ENCODE results near the gene HERC2.
"Not testable (repeated sequence)": the region's sequence is repeated elsewhere in the genome, so short reads cannot be mapped to it uniquely, and the experiment has no call there.

Gene HERC2

GRCh38 chr15:28322129-28322588 lies at the start of gene HERC2:
Gene HERC2, minus strand, starts transcription at chr15:28322179. Its CDS starts 746 bp downstream, at chr15:28321433.
- in situ Hi-C loops (cut with HindIII; ENCODE audit: low sequenced_read_pairs); DNase-seq (ENCODE audit: low read depth, low spot score): not testable (repeated sequence)
- peak within 1 kb of the TSS; percentile 44 for H3K4me3 ChIP-seq (ENCODE audit: low read depth, low read length)

GRCh38 chr15:28365502-28365901 lies 43.5 kb upstream of the HERC2 start:
- DNase-seq (ENCODE audit: low read depth, low spot score); H3K4me3 ChIP-seq (ENCODE audit: low read depth, low read length); in situ Hi-C loops (cut with HindIII; ENCODE audit: low sequenced_read_pairs): not testable (repeated sequence)

DNA sequence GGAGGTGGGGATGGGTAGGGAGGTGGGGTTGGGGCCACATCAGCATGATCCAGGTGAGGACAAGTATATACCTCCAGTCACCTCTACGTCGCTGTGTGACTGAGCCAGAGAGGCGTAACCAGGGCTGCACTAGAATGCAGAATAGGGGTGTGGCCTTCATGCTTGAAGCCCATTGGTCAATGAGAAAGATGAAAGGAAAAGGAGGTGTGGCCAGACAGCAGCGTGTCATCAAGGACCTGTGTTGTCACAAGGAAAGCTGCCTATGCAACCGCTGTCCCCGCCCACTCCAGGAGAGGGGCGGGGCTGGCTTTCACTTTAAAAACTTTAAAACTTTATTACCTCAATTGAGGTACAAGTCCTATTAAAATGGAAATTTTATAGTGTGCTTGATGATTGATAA lies 36.0 kb upstream of the HERC2 start, which contains the start of gene GOLGA6L24:
Gene GOLGA6L24 (minus strand): TSS at position 101 of the 400 bp plus-strand sequence. CDS start 61 bp downstream, at position 40.
- DNase-seq (ENCODE audit: low read depth, low spot score); H3K4me3 ChIP-seq (ENCODE audit: low read depth, low read length); in situ Hi-C loops (cut with HindIII; ENCODE audit: low sequenced_read_pairs): not testable (repeated sequence)

GRCh38 chr15:28321358-28322078 lies 461 bp downstream of the HERC2 start:
- DNase-seq (ENCODE audit: low read depth, low spot score); in situ Hi-C loops (cut with HindIII; ENCODE audit: low sequenced_read_pairs): not testable (repeated sequence)
- peak overlapping the region; percentile 44 for H3K4me3 ChIP-seq (ENCODE audit: low read depth, low read length)

GRCh38 chr15:28319725-28320124 lies 2.3 kb downstream of the HERC2 start:
- DNase-seq (ENCODE audit: low read depth, low spot score); in situ Hi-C loops (cut with HindIII; ENCODE audit: low sequenced_read_pairs); H3K4me3 ChIP-seq (ENCODE audit: low read depth, low read length): not testable (repeated sequence)

DNA sequence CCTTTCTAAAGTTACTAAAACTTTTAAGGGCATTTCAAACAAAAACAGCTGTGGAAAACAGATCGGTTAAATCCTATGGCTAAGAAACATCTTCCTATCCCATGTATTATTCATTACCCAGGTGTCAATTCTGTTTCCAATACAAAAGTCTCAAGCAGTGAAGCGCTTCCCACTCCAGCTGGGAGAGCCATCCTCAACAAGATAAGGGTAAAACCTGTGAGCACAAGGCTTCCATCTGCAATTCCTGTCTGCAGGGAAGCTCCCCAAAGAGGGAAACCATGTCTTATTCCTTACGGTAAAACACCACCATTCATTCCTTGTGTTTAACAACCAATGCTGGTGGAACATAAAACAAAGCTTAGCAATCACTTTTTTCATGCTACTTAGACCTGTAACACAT lies 3.2 kb downstream of the HERC2 start:
- DNase-seq (ENCODE audit: low read depth, low spot score); in situ Hi-C loops (cut with HindIII; ENCODE audit: low sequenced_read_pairs); H3K4me3 ChIP-seq (ENCODE audit: low read depth, low read length): not testable (repeated sequence)

DNA sequence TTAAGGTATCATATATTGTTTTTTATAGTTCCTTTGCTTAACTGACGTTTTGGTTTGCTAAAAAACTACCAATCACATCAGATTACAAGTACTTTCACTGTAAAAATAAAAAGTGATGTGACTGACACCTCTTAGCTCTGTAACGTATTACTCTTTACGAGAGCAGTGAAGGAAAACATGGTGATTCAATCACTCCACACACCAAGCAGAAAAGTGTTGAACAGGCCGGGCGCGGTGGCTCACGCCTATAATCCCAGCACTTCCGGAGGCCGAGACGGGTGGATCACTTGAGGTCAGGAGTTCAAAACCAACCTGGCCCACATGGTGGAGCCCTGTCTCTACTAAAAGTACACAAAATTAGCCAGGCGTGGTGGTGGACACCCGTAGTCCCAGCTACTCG lies 3.9 kb downstream of the HERC2 start:
- DNase-seq (ENCODE audit: low read depth, low spot score); in situ Hi-C loops (cut with HindIII; ENCODE audit: low sequenced_read_pairs); H3K4me3 ChIP-seq (ENCODE audit: low read depth, low read length): not testable (repeated sequence)

GRCh38 chr15:28316958-28317357 lies 5.0 kb downstream of the HERC2 start:
- H3K4me3 ChIP-seq (ENCODE audit: low read depth, low read length); in situ Hi-C loops (cut with HindIII; ENCODE audit: low sequenced_read_pairs); DNase-seq (ENCODE audit: low read depth, low spot score): not testable (repeated sequence)

DNA sequence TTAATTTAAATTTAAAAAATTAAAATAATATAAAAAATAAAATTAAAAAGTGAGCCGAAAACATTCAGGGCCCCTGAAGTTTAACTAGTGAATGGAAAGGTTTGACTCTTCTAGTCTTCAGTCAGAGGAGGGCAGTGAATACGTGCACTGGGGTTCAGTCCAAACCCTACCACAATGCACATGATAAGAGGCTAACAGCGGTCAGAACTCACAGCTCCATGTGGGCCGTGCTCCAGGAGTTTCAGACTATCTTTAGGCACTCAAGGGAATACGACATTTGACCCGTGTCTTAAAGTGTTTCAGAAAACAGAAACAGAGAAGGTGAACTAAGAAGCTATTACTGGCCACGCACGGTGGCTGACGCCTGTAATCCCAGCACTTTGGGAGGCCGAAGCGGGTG lies 11.5 kb downstream of the HERC2 start:
- in situ Hi-C loops (cut with HindIII; ENCODE audit: low sequenced_read_pairs); DNase-seq (ENCODE audit: low read depth, low spot score); H3K4me3 ChIP-seq (ENCODE audit: low read depth, low read length): not testable (repeated sequence)

GRCh38 chr15:28308718-28309117 lies 13.3 kb downstream of the HERC2 start:
- DNase-seq (ENCODE audit: low read depth, low spot score); H3K4me3 ChIP-seq (ENCODE audit: low read depth, low read length); in situ Hi-C loops (cut with HindIII; ENCODE audit: low sequenced_read_pairs): not testable (repeated sequence)

GRCh38 chr15:28305700-28306099 lies 16.3 kb downstream of the HERC2 start:
- H3K4me3 ChIP-seq (ENCODE audit: low read depth, low read length); DNase-seq (ENCODE audit: low read depth, low spot score); in situ Hi-C loops (cut with HindIII; ENCODE audit: low sequenced_read_pairs): not testable (repeated sequence)

DNA sequence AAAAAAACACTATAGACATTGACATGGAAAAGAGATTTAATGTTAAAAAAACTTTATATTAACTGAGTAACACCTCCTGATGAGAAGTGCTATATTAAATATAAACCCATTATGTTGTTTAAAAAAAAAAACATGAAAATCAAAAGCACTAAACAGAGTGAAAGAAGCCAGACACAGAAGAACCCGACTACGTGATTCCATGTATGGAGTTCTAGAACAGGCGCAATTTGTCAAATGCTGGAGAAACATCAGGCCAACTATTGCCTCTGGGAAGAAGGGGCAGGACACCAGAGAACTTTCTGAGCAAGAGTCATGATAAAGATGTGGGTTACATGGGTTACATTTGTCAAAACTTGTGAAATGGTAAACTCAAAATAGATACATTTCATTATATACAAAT lies 24.5 kb downstream of the HERC2 start:
- DNase-seq (ENCODE audit: low read depth, low spot score); in situ Hi-C loops (cut with HindIII; ENCODE audit: low sequenced_read_pairs); H3K4me3 ChIP-seq (ENCODE audit: low read depth, low read length): not testable (repeated sequence)

DNA sequence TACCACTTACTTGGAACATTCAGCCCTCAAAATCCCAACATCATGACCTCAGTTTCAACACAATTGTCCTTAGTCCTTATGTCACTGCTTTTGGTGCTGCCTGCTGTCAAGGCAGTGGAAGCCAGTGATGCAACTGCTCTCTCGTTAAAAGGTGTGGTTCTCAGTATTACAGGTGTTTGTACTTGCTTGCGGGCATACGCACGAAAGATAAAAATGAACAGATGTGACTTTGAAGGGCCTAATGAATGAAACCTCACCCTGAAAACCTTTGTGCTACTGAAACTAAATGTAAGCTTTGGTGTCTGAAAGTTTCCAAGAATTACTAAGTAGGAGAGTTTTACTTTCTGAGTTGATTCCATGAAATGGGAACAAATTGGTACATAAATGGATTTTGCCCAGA lies 25.2 kb downstream of the HERC2 start:
- DNase-seq (ENCODE audit: low read depth, low spot score); H3K4me3 ChIP-seq (ENCODE audit: low read depth, low read length); in situ Hi-C loops (cut with HindIII; ENCODE audit: low sequenced_read_pairs): not testable (repeated sequence)

GRCh38 chr15:28295009-28295563 lies 26.9 kb downstream of the HERC2 start:
- H3K4me3 ChIP-seq (ENCODE audit: low read depth, low read length); in situ Hi-C loops (cut with HindIII; ENCODE audit: low sequenced_read_pairs); DNase-seq (ENCODE audit: low read depth, low spot score): not testable (repeated sequence)

DNA sequence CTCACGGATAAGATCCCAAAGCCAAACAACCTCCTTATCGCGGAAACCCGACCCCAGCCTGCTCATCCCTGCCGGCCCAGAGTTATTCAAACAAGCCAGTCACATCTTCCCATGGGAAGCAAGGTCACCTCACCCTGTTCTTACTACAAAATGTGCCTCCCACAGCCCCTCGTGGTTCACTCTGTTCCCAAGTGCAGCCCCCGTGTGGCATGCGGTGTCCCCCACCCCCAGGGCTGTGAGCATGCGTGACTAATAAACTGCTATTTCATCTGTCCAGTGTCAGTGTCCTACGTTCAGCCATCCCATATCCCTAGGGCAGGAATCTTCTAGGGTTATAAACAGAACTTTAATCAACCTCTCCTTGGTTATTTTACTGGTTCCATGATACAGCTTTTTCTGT lies 27.4 kb downstream of the HERC2 start:
- in situ Hi-C loops (cut with HindIII; ENCODE audit: low sequenced_read_pairs); DNase-seq (ENCODE audit: low read depth, low spot score); H3K4me3 ChIP-seq (ENCODE audit: low read depth, low read length): not testable (repeated sequence)

Measured in astrocyte of the spinal cord (primary cell).